OCI-LY7 (cell line): ENCODE data around the gene CENPC.

Experiments used
- CTCF ChIP-seq: fragments of 200-600 bp; sonication (generic); conservative IDR thresholded peaks from 2 replicates; pipeline ENCODE4 v1.5.1; 2014; ENCODE audit warnings: mild to moderate bottlenecking, antibody characterized with exemption, low read length, moderate library complexity, mixed read lengths
- EZH2phosphoT487 ChIP-seq: fragments of 200-600 bp; sonication (generic); IDR thresholded peaks from 2 replicates; pipeline ENCODE4 v1.6.1; 2018; ENCODE audit warnings: low read depth, borderline replicate concordance, mild to moderate bottlenecking, mixed run types, antibody characterized with exemption, low read length, moderate library complexity, mixed read lengths

DNA sequence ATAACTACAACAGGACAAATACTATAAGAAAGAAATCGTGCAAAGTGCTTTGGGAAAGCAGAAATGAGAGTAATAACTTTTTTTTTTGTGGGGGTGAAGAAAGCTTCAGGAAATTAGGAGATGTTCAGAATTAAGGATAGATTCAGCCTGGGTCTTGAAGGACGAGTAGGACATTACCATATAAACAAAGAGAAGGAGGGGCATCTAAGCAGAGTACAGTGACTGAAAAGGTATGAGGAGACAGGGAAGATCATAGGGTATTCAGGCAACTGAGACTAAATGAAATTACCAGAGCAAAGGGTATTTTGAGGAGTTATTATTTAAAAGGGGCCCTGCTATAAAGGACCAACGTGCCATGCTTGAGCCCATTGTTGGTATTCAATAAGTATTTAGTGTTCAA, 10.1 kb upstream of the CENPC start:
- TF ChIP-seq CTCF (no peak), EZH2phosphoT487 (no peak)
